GM18907 (cell line): Measurements from ENCODE around the gene ASGR2.
"Not testable (repeated sequence)": the region's sequence is repeated elsewhere in the genome, so short reads cannot be mapped to it uniquely, and the experiment has no call there.

Experiments
- ATAC-seq: cut with Tn5 transposase; IDR thresholded peaks from one replicate; pipeline ENCODE4 v1.9.1; 2021; ENCODE audit warnings: mild to moderate bottlenecking, moderate library complexity; ENCODE audit not compliant: unreplicated experiment

Gene ASGR2

GRCh38 chr17:7126386-7126785 lies 11.8 kb upstream of the ASGR2 start:
- not testable (repeated sequence) for ATAC-seq

GRCh38 chr17:7124923-7125322 lies 10.3 kb upstream of the ASGR2 start:
- ATAC-seq, result no peak

- no peak for ATAC-seq
Observed at GRCh38 chr17:7123844-7124243, 9.2 kb upstream of the ASGR2 start.

- ATAC-seq, result no peak
Observed at GRCh38 chr17:7122381-7122780, 7.8 kb upstream of the ASGR2 start.

GRCh38 chr17:7120635-7121034 lies 6.0 kb upstream of the ASGR2 start:
- not testable (repeated sequence) for ATAC-seq

- ATAC-seq, result no peak
Observed at GRCh38 chr17:7120123-7120522, 5.5 kb upstream of the ASGR2 start.

GRCh38 chr17:7119314-7119713 lies 4.7 kb upstream of the ASGR2 start:
- ATAC-seq, result no peak

GRCh38 chr17:7114875-7115614 lies 423 bp upstream of the ASGR2 start:
- no peak for ATAC-seq

GRCh38 chr17:7113273-7114071 lies 1.1 kb downstream of the ASGR2 start:
- no peak for ATAC-seq

- ATAC-seq, result no peak
Observed at GRCh38 chr17:7112510-7113108, 2.0 kb downstream of the ASGR2 start.

GRCh38 chr17:7111784-7112509 lies 2.7 kb downstream of the ASGR2 start:
- ATAC-seq, result no peak

GRCh38 chr17:7110617-7111306 lies 3.9 kb downstream of the ASGR2 start:
- ATAC-seq, result no peak

GRCh38 chr17:7109461-7110322 lies 4.9 kb downstream of the ASGR2 start:
- no peak for ATAC-seq

- no peak for ATAC-seq
Observed at GRCh38 chr17:7108981-7109380, 5.6 kb downstream of the ASGR2 start.

- ATAC-seq, result no peak
Observed at GRCh38 chr17:7108560-7108925, 6.1 kb downstream of the ASGR2 start.

- no peak for ATAC-seq
Observed at GRCh38 chr17:7107795-7108559, 6.6 kb downstream of the ASGR2 start.

- no peak for ATAC-seq
Observed at GRCh38 chr17:7107012-7107754, 7.4 kb downstream of the ASGR2 start.

- no peak for ATAC-seq
Observed at GRCh38 chr17:7102421-7102820, 12.2 kb downstream of the ASGR2 start.
